HCT116 (cell line): Measurements from ENCODE around the gene PMF1. TPM values are rescaled to one million over a fixed set of nuclear protein-coding genes. Genes with fewer than 3 reads are reported as not detected.
A peak's percentile ranks its signal among the peaks of the same experiment; 100 is the strongest.

Experiments used
- ATAC-seq: fragments of 200-7000 bp; cut with Tn5 transposase; 2 replicates; pipeline ENCODE4 v1.9.1; 2020; ENCODE audit warnings: mild to moderate bottlenecking, moderate library complexity
- BruUV-seq: library from RNA; stranded (reverse); fragments of 400-500 nt; replicated peaks from 2 replicates; lab custom pipeline; 2021; lab: Mats Ljungman, UMichigan
- CTCF ChIA-PET: fragments of 300-600 bp; sonication (Branson Sonifier 250); formaldehyde crosslinking; loops from one replicate; lab custom pipeline; 2021; ENCODE audit warnings: antibody characterized with exemption; lab: Charles Lee
- POLR2A ChIA-PET: fragments of 300-600, 350-600 bp; sonication (Branson Sonifier 250); formaldehyde crosslinking; loops from one replicate; lab custom pipeline; 2021; ENCODE audit warnings: antibody characterized with exemption; lab: Charles Lee
- RAD21 ChIA-PET, 2 experiments: fragments of 300-600 bp; sonication (Branson Sonifier 250); formaldehyde crosslinking; loops; one replicate each; lab custom pipeline; 2023; ENCODE audit warnings: low total read pairs in 2 of 2; ENCODE audit not compliant: uncharacterized antibody in 2 of 2, unreplicated experiment in 2 of 2, low non-redundant PET in 1 of 2; lab: Charles Lee
- DNase-seq: peaks from one replicate; pipeline ENCODE4 v3.0.0-alpha.2; 2010; ENCODE audit warnings: low read depth, low spot score
- H2AFZ ChIP-seq: fragments of 200-600 bp; shearing (Covaris generic), sonication (generic); 2 replicates; pipeline ENCODE4 v1.6.1; 2017; ENCODE audit warnings: low read depth, mixed run types, mixed read lengths, antibody characterized with exemption, low read length; ENCODE audit not compliant: poor library complexity, severe bottlenecking
- H3K27ac ChIP-seq: 2 replicates; pipeline ENCODE4 v1.5.1; 2012; ENCODE audit warnings: low read depth, low read length
- H3K27me3 ChIP-seq: fragments of 200-600 bp; sonication (generic); 2 replicates; pipeline ENCODE4 v1.6.1; 2016; ENCODE audit warnings: mixed run types, low read length, mixed read lengths; ENCODE audit not compliant: insufficient read depth
- H3K36me3 ChIP-seq, 2 experiments: fragments of 200-500 bp in 1 of 2; fragments of 200-600 bp in 1 of 2; sonication (Bioruptor generic) in 1 of 2; sonication (generic) in 1 of 2; 2 replicates each; pipeline versions ENCODE4 v1.5.1 to v1.6.1; 2014 to 2016; ENCODE audit warnings: low read length in 2 of 2, inconsistent platforms in 1 of 2, mixed read lengths in 1 of 2, mixed run types in 1 of 2; ENCODE audit not compliant: insufficient read depth in 2 of 2, control insufficient read depth in 1 of 2
- H3K4me1 ChIP-seq, 2 experiments: fragments of 200-600 bp in 1 of 2; sonication (generic) in 1 of 2; 2 replicates each; pipeline versions ENCODE4 v1.5.1 to v1.6.1; 2012 to 2017; ENCODE audit warnings: low read length in 2 of 2, inconsistent platforms in 1 of 2, mild to moderate bottlenecking in 1 of 2, mixed read lengths in 1 of 2, mixed run types in 1 of 2, moderate library complexity in 1 of 2; ENCODE audit not compliant: insufficient read depth in 2 of 2, control insufficient read depth in 1 of 2
- H3K4me2 ChIP-seq: fragments of 200-600 bp; sonication (generic); 2 replicates; pipeline ENCODE4 v1.6.1; 2017; ENCODE audit warnings: mixed run types, low read length, mixed read lengths
- H3K4me3 ChIP-seq, 2 experiments: fragments of 200-600 bp in 1 of 2; sonication (generic) in 1 of 2; replicated peaks in 1 of 2; 2 replicates each; pipeline ENCODE4 v1.5.1; 2011 to 2016; ENCODE audit warnings: low read length in 2 of 2, control low read depth in 1 of 2, low read depth in 1 of 2, mild to moderate bottlenecking in 1 of 2, mixed read lengths in 1 of 2, mixed run types in 1 of 2
- H3K79me2 ChIP-seq: fragments of 200-600 bp; sonication (generic); 2 replicates; pipeline ENCODE4 v1.6.1; 2017; ENCODE audit warnings: mild to moderate bottlenecking, mixed run types, low read length, moderate library complexity, mixed read lengths; ENCODE audit not compliant: insufficient read depth
- H3K9ac ChIP-seq: fragments of 200-600 bp; sonication (generic); 2 replicates; pipeline ENCODE4 v1.6.1; 2016; ENCODE audit warnings: low read length, mixed read lengths
- H3K9me2 ChIP-seq: fragments of 200-600 bp; sonication (generic), shearing (Covaris generic); 2 replicates; pipeline ENCODE4 v1.6.1; 2017; ENCODE audit warnings: mixed run types, mild to moderate bottlenecking, moderate library complexity; ENCODE audit not compliant: insufficient read depth
- H3K9me3 ChIP-seq, 2 experiments: fragments of 200-500 bp in 1 of 2; fragments of 200-600 bp in 1 of 2; sonication (Bioruptor generic) in 1 of 2; sonication (generic) in 1 of 2; 2 replicates each; pipeline ENCODE4 v1.6.1; 2014 to 2017; ENCODE audit warnings: low read length in 2 of 2, mixed read lengths in 2 of 2, inconsistent platforms in 1 of 2, low read depth in 1 of 2, mild to moderate bottlenecking in 1 of 2, mixed run types in 1 of 2, moderate library complexity in 1 of 2; ENCODE audit not compliant: control insufficient read depth in 1 of 2, insufficient read depth in 1 of 2
- H4K20me1 ChIP-seq: fragments of 200-600 bp; sonication (generic), shearing (Covaris generic); 2 replicates; pipeline ENCODE4 v1.6.1; 2017; ENCODE audit warnings: mixed run types, mild to moderate bottlenecking, moderate library complexity; ENCODE audit not compliant: insufficient read depth
- ATF3 ChIP-seq: IDR thresholded peaks from 2 replicates; pipeline ENCODE4 v1.6.1; 2012
- CBX3 ChIP-seq: IDR thresholded peaks from 2 replicates; pipeline ENCODE4 v1.6.1; 2012; ENCODE audit warnings: low read depth
- CTCF ChIP-seq, 3 experiments: fragments of 200-600 bp in 1 of 3; sonication (generic) in 1 of 3; IDR thresholded peaks in 2 of 3; conservative IDR thresholded peaks in 1 of 3; 2 replicates each; pipeline ENCODE4 v1.5.1; 2012 to 2017; ENCODE audit warnings: low read depth in 2 of 3, low read length in 2 of 3, antibody characterized with exemption in 1 of 3, borderline replicate concordance in 1 of 3, control low read depth in 1 of 3, mild to moderate bottlenecking in 1 of 3, mixed read lengths in 1 of 3, mixed run types in 1 of 3, moderate library complexity in 1 of 3; ENCODE audit not compliant: insufficient read depth in 1 of 3
- JUND ChIP-seq: IDR thresholded peaks from 2 replicates; pipeline ENCODE4 v1.6.1; 2012
- MAX ChIP-seq: IDR thresholded peaks from 2 replicates; pipeline ENCODE4 v1.6.1; 2012
- POLR2AphosphoS5 ChIP-seq: IDR thresholded peaks from 2 replicates; pipeline ENCODE4 v1.6.1; 2011; ENCODE audit warnings: mild to moderate bottlenecking, low read depth, low read length, moderate library complexity
- RAD21 ChIP-seq: IDR thresholded peaks from 2 replicates; pipeline ENCODE4 v1.6.1; 2012; ENCODE audit warnings: low read depth, mild to moderate bottlenecking
- SIN3A ChIP-seq: IDR thresholded peaks from 2 replicates; pipeline ENCODE4 v1.6.1; 2012; ENCODE audit warnings: low read depth
- SP1 ChIP-seq: IDR thresholded peaks from 2 replicates; pipeline ENCODE4 v1.6.1; 2012; ENCODE audit warnings: low read depth
- TCF7L2 ChIP-seq: IDR thresholded peaks from 2 replicates; pipeline ENCODE4 v1.7.0; 2011; ENCODE audit warnings: borderline replicate concordance, inconsistent platforms; ENCODE audit not compliant: insufficient read depth, insufficient read length; ENCODE audit errors: extremely low read depth
- ZFX ChIP-seq: fragments of 450-650 bp; IDR thresholded peaks from 2 replicates; pipeline ENCODE4 v1.6.1; 2017
- intact Hi-C: fragments of 100-400 bp; cut with micrococcal nuclease; formaldehyde crosslinking; loops from 2 replicates; pipeline ENCODE4 v1.10.0; 2022
- total RNA-seq: library from RNA; stranded (reverse); gene quantifications from one replicate; pipeline ENCODE4 v1.2.1, GENCODE V29; 2021; ENCODE audit not compliant: unreplicated experiment

Gene PMF1
- total RNA-seq, 1 experiment from 2014 or later = 52.6 TPM

- ATAC-seq (no peak), DNase-seq (no peak)
- POLR2A ChIA-PET = no interaction called here
- H3K27ac ChIP-seq = no peak overlapping the region
- H4K20me1 ChIP-seq = no peaks in the 10 kb centered on the region; the same call in 1 of the 2 replicates
- no peaks in the 10 kb centered on the region for H3K9me3 ChIP-seq
- H3K4me1 ChIP-seq = peaks cover 0 to 16% of the 10 kb centered on the region in 2 experiments; a peak in 2 of 4 replicates
- no peaks in the 10 kb centered on the region for H3K9me2 ChIP-seq
- H3K9ac ChIP-seq = no peak overlapping the region
- BruUV-seq = TSS peak; percentile 47
- H3K4me3 ChIP-seq = no peak overlapping the region
- H2AFZ ChIP-seq = no peak overlapping the region
- no peak overlapping the region for H3K4me2 ChIP-seq
- intact Hi-C loops = no loop called here
- RAD21 ChIA-PET = no interaction called here
- no peaks in the 10 kb centered on the region for H3K27me3 ChIP-seq
- TF ChIP-seq ZFX (no peak), RAD21 (no peak), CTCF (IDR thresholded peaks at IDR 0.05 in 2 of 3, conservative IDR thresholded peaks at IDR 0.05 in 1 of 3; ENCODE audit: borderline replicate concordance in 1 of 3, insufficient read depth in 1 of 3, low read depth in 2 of 3, low read length in 2 of 3) (no peak), POLR2AphosphoS5 (no peak), ATF3 (no peak), SP1 (no peak), CBX3 (no peak), MAX (no peak), TCF7L2 (no peak), JUND (no peak), SIN3A (no peak)
- CTCF ChIA-PET = interaction anchor here (0.7 kb wide), 1 partner anchor 13 kb away, joined by 3 read pairs; no protein-coding TSS in a partner anchor
- peaks cover 56 to 70% of the 10 kb centered on the region in 2 experiments for H3K36me3 ChIP-seq
- H3K79me2 ChIP-seq = peaks cover 23% of the 10 kb centered on the region; the same call in 1 of the 2 replicates
Observed at GRCh38 chr1:156266051-156266450, 53.2 kb downstream of the PMF1 start.
